Gastrocnemius medialis (tissue), 4 donors: ENCODE measurements around the gene FUZ. TPM values are rescaled to one million over a fixed set of nuclear protein-coding genes. Genes with fewer than 3 reads are reported as not detected.

ENCODE experiments used
- ATAC-seq, 2 donors: fragments of 150-250 bp; one replicate each; pipeline ENCODE4 v1.9.1; 2016
- DNase-seq, 2 donors: peaks; one replicate each; pipeline ENCODE4 v3.0.0-alpha.2; 2019
- H3K27ac ChIP-seq, 4 donors: fragments of 200-600 bp; sonication (generic); 1 replicate in 1 of 4; 2 replicates in 3 of 4; pipeline ENCODE4 v1.5.1; 2016 to 2018; ENCODE audit warnings: mild to moderate bottlenecking in 2 of 4, moderate library complexity in 1 of 4
- H3K27me3 ChIP-seq, 3 donors: fragments of 200-600 bp; sonication (generic) in 2 of 3; 1 replicate in 1 of 3; 2 replicates in 2 of 3; pipeline versions ENCODE4 v1.5.1 to v1.6.0; 2016 to 2019; ENCODE audit warnings: mild to moderate bottlenecking in 1 of 3, moderate library complexity in 1 of 3
- H3K36me3 ChIP-seq, 2 donors: fragments of 200-600 bp; sonication (generic) in 1 of 2; one replicate each; pipeline ENCODE4 v1.5.1; 2017 to 2018
- H3K4me1 ChIP-seq, 2 donors: fragments of 200-600 bp; sonication (generic) in 1 of 2; one replicate each; pipeline ENCODE4 v1.5.1; 2016 to 2017; ENCODE audit warnings: mild to moderate bottlenecking in 2 of 2
- H3K4me3 ChIP-seq, 4 donors: fragments of 200-600 bp; sonication (generic) in 3 of 4; 1 replicate in 1 of 4; 2 replicates in 3 of 4; pipeline ENCODE4 v1.5.1; 2016 to 2019; ENCODE audit warnings: mild to moderate bottlenecking in 2 of 4
- H3K9me3 ChIP-seq, 3 donors: fragments of 200-600 bp; sonication (generic) in 2 of 3; 1 replicate in 1 of 3; 2 replicates in 2 of 3; pipeline ENCODE4 v1.5.1; 2016 to 2019
- CTCF ChIP-seq, 5 experiments: fragments of 450-650 bp in 3 of 5; fragments of 200-600 bp in 2 of 5; sonication (generic) in 2 of 5; IDR thresholded peaks in 4 of 5; conservative IDR thresholded peaks in 1 of 5; 1 replicate in 4 of 5; 2 replicates in 1 of 5; pipeline ENCODE4 v1.5.1; 2016 to 2019; ENCODE audit warnings: antibody characterized with exemption in 5 of 5, mild to moderate bottlenecking in 3 of 5, moderate library complexity in 3 of 5
- POLR2A ChIP-seq, 2 donors: fragments of 450-650 bp; IDR thresholded peaks; one replicate each; pipeline ENCODE4 v1.6.1; 2017; ENCODE audit warnings: antibody characterized with exemption in 2 of 2, mild to moderate bottlenecking in 2 of 2, moderate library complexity in 2 of 2
- in situ Hi-C, 4 donors: fragments of 200-750 bp; cut with MboI; loops; one replicate each; pipeline versions ENCODE4 v1.15.0 to v1.8.0; 2017; ENCODE audit warnings: low sequenced_read_pairs in 4 of 4
- intact Hi-C: fragments of 100-400 bp; cut with DNase I; formaldehyde crosslinking; loops from one replicate; pipeline ENCODE4 v1.15.1; 2023; ENCODE audit warnings: low total_unique reads
- total RNA-seq, 4 donors: library from RNA; depleted of rRNA; stranded (reverse); fragments of >200 nt; gene quantifications; one replicate each; pipeline versions ENCODE4 v1.1.0 to v1.2.3, GENCODE V29; 2016

FUZ gene
- total RNA-seq, 4 donors from 2014 or later: 14.2 to 35.5 (median 26.0) TPM

GRCh38 chr19:49795615-49796014 is 17.5 kb downstream of the FUZ start:
- in situ Hi-C loops: no loop called here
- H3K9me3 ChIP-seq: no peaks in the 10 kb centered on the region
- intact Hi-C loops: no loop called here
- no peak overlapping the region for H3K27ac ChIP-seq
- ATAC-seq (no peak), DNase-seq (no peak)
- no peak for TF ChIP-seq POLR2A (IDR thresholded peaks at IDR 0.05)
- TF ChIP-seq CTCF (IDR thresholded peaks at IDR 0.05 in 4 of 5, conservative IDR thresholded peaks at IDR 0.05 in 1 of 5): no peak
- no peak overlapping the region for H3K4me3 ChIP-seq
- peaks cover 0 to 77% of the 10 kb centered on the region in 2 donors for H3K36me3 ChIP-seq
- no peaks in the 10 kb centered on the region for H3K27me3 ChIP-seq
- H3K4me1 ChIP-seq: no peaks in the 10 kb centered on the region

- TF ChIP-seq CTCF (IDR thresholded peaks at IDR 0.05 in 4 of 5, conservative IDR thresholded peaks at IDR 0.05 in 1 of 5): no peak
- TF ChIP-seq POLR2A (IDR thresholded peaks at IDR 0.05): no peak
- in situ Hi-C loops: no loop called here
- no peak for ATAC-seq
Measured at GRCh38 chr19:49793561-49793840, 19.6 kb downstream of the FUZ start.

GRCh38 chr19:49792829-49793560 is 20.1 kb downstream of the FUZ start:
- in situ Hi-C loops: no loop called here
- no peaks in the 10 kb centered on the region for H3K9me3 ChIP-seq
- intact Hi-C loops: no loop called here
- no peak for ATAC-seq
- no peaks in the 10 kb centered on the region for H3K4me1 ChIP-seq
- no peak for DNase-seq
- H3K36me3 ChIP-seq: peaks cover 0 to 56% of the 10 kb centered on the region in 2 donors
- no peak overlapping the region for H3K4me3 ChIP-seq
- H3K27me3 ChIP-seq: no peaks in the 10 kb centered on the region
- no peak overlapping the region for H3K27ac ChIP-seq
- no peak for TF ChIP-seq POLR2A (IDR thresholded peaks at IDR 0.05)
- no peak for TF ChIP-seq CTCF (IDR thresholded peaks at IDR 0.05 in 4 of 5, conservative IDR thresholded peaks at IDR 0.05 in 1 of 5)

More at GRCh38 chr19:49793561-49793840, 19.6 kb downstream of the FUZ start:
- Histone ChIP-seq H3K27me3 (no peaks in the 10 kb centered on the region), H3K27ac (no peak overlapping the region), H3K4me1 (no peaks in the 10 kb centered on the region), H3K36me3 (peaks cover 0 to 56% of the 10 kb centered on the region in 2 donors), H3K4me3 (no peak overlapping the region), H3K9me3 (no peaks in the 10 kb centered on the region)
- no peak for DNase-seq
- intact Hi-C loops: no loop called here

GRCh38 chr19:49791776-49792445 is 21.2 kb downstream of the FUZ start:
- ATAC-seq (no peak), DNase-seq (no peak)
- TF ChIP-seq CTCF (IDR thresholded peaks at IDR 0.05 in 4 of 5, conservative IDR thresholded peaks at IDR 0.05 in 1 of 5) (no peak), POLR2A (IDR thresholded peaks at IDR 0.05) (no peak)
- no peak overlapping the region for H3K4me3 ChIP-seq
- H3K27me3 ChIP-seq: no peaks in the 10 kb centered on the region
- H3K4me1 ChIP-seq: no peaks in the 10 kb centered on the region
- intact Hi-C loops: no loop called here
- H3K27ac ChIP-seq: no peak overlapping the region
- in situ Hi-C loops: no loop called here
- no peaks in the 10 kb centered on the region for H3K9me3 ChIP-seq
- H3K36me3 ChIP-seq: peaks cover 0 to 54% of the 10 kb centered on the region in 2 donors
